HepG2 (cell line): Measurements from ENCODE around the gene MAP2K5. TPM values are rescaled to one million over a fixed set of nuclear protein-coding genes. Genes with fewer than 3 reads are reported as not detected.

Experiments used
- BORCS8-MEF2B ChIP-seq: sonication (generic); formaldehyde crosslinking; IDR thresholded peaks from 2 replicates; pipeline ENCODE4 v1.8.0; 2022; ENCODE audit warnings: mild to moderate bottlenecking, missing genetic modification reagents
- CEBPG ChIP-seq: IDR thresholded peaks from 2 replicates; pipeline ENCODE4 v1.6.1; 2016
- FOXA1 ChIP-seq, 2 experiments: fragments of 450-650 bp in 1 of 2; sonication (generic) in 1 of 2; formaldehyde crosslinking in 1 of 2; IDR thresholded peaks; 2 replicates each; pipeline versions ENCODE4 v1.4.0 to v1.6.1; 2016 to 2020; ENCODE audit warnings: missing genetic modification reagents in 1 of 2
- GABPB1 ChIP-seq: IDR thresholded peaks from 2 replicates; pipeline ENCODE4 v1.6.1; 2016; ENCODE audit warnings: mild to moderate bottlenecking, missing genetic modification reagents, moderate library complexity, missing compliant biosample characterization
- GATAD2A ChIP-seq: IDR thresholded peaks from 2 replicates; pipeline ENCODE4 v1.6.1; 2016
- HDAC1 ChIP-seq: sonication (generic); formaldehyde crosslinking; IDR thresholded peaks from 2 replicates; pipeline ENCODE4 v1.5.1; 2020; ENCODE audit warnings: mild to moderate bottlenecking, missing genetic modification reagents
- HOXA5 ChIP-seq: sonication (generic); formaldehyde crosslinking; IDR thresholded peaks from 2 replicates; pipeline ENCODE4 v1.4.0; 2020; ENCODE audit warnings: missing genetic modification reagents
- ISL2 ChIP-seq: sonication (generic); formaldehyde crosslinking; IDR thresholded peaks from 2 replicates; pipeline ENCODE4 v1.5.0; 2020; ENCODE audit warnings: missing genetic modification reagents
- MEIS2 ChIP-seq: sonication (generic); formaldehyde crosslinking; IDR thresholded peaks from 2 replicates; pipeline ENCODE4 v1.9.0; 2021; ENCODE audit warnings: mild to moderate bottlenecking, missing genetic modification reagents
- PAWR ChIP-seq: sonication (generic); formaldehyde crosslinking; IDR thresholded peaks from 2 replicates; pipeline ENCODE4 v1.4.0; 2020; ENCODE audit warnings: missing genetic modification reagents, mild to moderate bottlenecking, borderline replicate concordance
- PHF20 ChIP-seq: sonication (generic); formaldehyde crosslinking; IDR thresholded peaks from 2 replicates; pipeline ENCODE4 v1.5.0; 2020; ENCODE audit warnings: mild to moderate bottlenecking, missing genetic modification reagents
- PHF5A ChIP-seq: IDR thresholded peaks from one replicate; pipeline ENCODE4 v1.6.1; 2018; ENCODE audit warnings: low read depth, missing genetic modification reagents; ENCODE audit not compliant: unreplicated experiment
- POGZ ChIP-seq: sonication (generic); formaldehyde crosslinking; IDR thresholded peaks from 2 replicates; pipeline ENCODE4 v1.4.0; 2020; ENCODE audit warnings: mild to moderate bottlenecking, missing genetic modification reagents
- TSC22D2 ChIP-seq: sonication (generic); formaldehyde crosslinking; IDR thresholded peaks from 2 replicates; pipeline ENCODE4 v1.5.1; 2020; ENCODE audit warnings: missing genetic modification reagents, mild to moderate bottlenecking, borderline replicate concordance
- YEATS4 ChIP-seq: sonication (generic); formaldehyde crosslinking; IDR thresholded peaks from 2 replicates; pipeline ENCODE4 v1.4.0; 2020; ENCODE audit warnings: missing genetic modification reagents, borderline replicate concordance
- ZBTB7B ChIP-seq: sonication (generic); formaldehyde crosslinking; IDR thresholded peaks from 2 replicates; pipeline ENCODE4 v1.4.0; 2020; ENCODE audit warnings: missing genetic modification reagents
- ZC3H13 ChIP-seq: sonication (generic); formaldehyde crosslinking; IDR thresholded peaks from 2 replicates; pipeline ENCODE4 v1.8.1; 2023; ENCODE audit warnings: mild to moderate bottlenecking, missing genetic modification reagents, moderate library complexity
- ZFP82 ChIP-seq: sonication (generic); formaldehyde crosslinking; IDR thresholded peaks from 2 replicates; pipeline ENCODE4 v1.5.1; 2020; ENCODE audit warnings: mild to moderate bottlenecking, missing genetic modification reagents, borderline replicate concordance
- ZNF674 ChIP-seq: sonication (generic); formaldehyde crosslinking; IDR thresholded peaks from 2 replicates; pipeline ENCODE4 v1.5.0; 2020; ENCODE audit warnings: low read depth, mild to moderate bottlenecking, missing genetic modification reagents
- ZNF777 ChIP-seq: sonication (generic); formaldehyde crosslinking; IDR thresholded peaks from 2 replicates; pipeline ENCODE4 v1.4.0; 2020; ENCODE audit warnings: missing genetic modification reagents
- ZSCAN21 ChIP-seq: sonication (generic); formaldehyde crosslinking; IDR thresholded peaks from 2 replicates; pipeline ENCODE4 v1.8.0; 2022; ENCODE audit warnings: mild to moderate bottlenecking, missing genetic modification reagents, moderate library complexity, borderline replicate concordance
- polyA plus RNA-seq, 8 experiments: library from polyadenylated mRNA; depleted of rRNA in 3 of 8; stranded (reverse) in 7 of 8; unstranded in 1 of 8; fragments of >200 nt; fragmentation: Illumina TruSeq in 4 of 8; extraction: Trizol in 4 of 8; gene quantifications; 2 replicates each; pipeline versions ENCODE4 v1.2.1 to v1.2.3, GENCODE V29; 2011 to 2016; ENCODE audit warnings: low read depth in 4 of 8, missing spikeins in 1 of 8, mixed read lengths in 1 of 8; ENCODE audit not compliant: insufficient read depth in 1 of 8
- total RNA-seq, 5 experiments: library from RNA; depleted of rRNA; stranded (reverse); fragments of >200 nt; fragmentation: Illumina TruSeq; extraction: Trizol; gene quantifications; 2 replicates each; pipeline ENCODE4 v1.2.3, GENCODE V29; 2016; ENCODE audit warnings: low read depth in 1 of 5
- TF ChIP-seq, protein P1 (sequence below): sonication (generic); formaldehyde crosslinking; IDR thresholded peaks from 2 replicates; pipeline ENCODE4 v1.4.0; 2020; ENCODE audit warnings: mild to moderate bottlenecking, missing genetic modification reagents, borderline replicate concordance
- TF ChIP-seq, protein P2 (sequence below): sonication (generic); formaldehyde crosslinking; IDR thresholded peaks from 2 replicates; pipeline ENCODE4 v1.4.0; 2020; ENCODE audit warnings: mild to moderate bottlenecking, missing genetic modification reagents
- TF ChIP-seq, protein P3 (sequence below): sonication (generic); formaldehyde crosslinking; IDR thresholded peaks from 2 replicates; pipeline ENCODE4 v1.4.0; 2020; ENCODE audit warnings: missing genetic modification reagents
- TF ChIP-seq, protein P4 (sequence below): IDR thresholded peaks from 2 replicates; pipeline ENCODE4 v1.6.1; 2018; ENCODE audit warnings: missing genetic modification reagents

The MAP2K5 gene
- total and polyA plus RNA-seq, 2 of the 13 experiments (the other 11 are each of a cell fraction or from before 2014, with no cell fraction given), result 4.0 to 4.3 TPM

DNA sequence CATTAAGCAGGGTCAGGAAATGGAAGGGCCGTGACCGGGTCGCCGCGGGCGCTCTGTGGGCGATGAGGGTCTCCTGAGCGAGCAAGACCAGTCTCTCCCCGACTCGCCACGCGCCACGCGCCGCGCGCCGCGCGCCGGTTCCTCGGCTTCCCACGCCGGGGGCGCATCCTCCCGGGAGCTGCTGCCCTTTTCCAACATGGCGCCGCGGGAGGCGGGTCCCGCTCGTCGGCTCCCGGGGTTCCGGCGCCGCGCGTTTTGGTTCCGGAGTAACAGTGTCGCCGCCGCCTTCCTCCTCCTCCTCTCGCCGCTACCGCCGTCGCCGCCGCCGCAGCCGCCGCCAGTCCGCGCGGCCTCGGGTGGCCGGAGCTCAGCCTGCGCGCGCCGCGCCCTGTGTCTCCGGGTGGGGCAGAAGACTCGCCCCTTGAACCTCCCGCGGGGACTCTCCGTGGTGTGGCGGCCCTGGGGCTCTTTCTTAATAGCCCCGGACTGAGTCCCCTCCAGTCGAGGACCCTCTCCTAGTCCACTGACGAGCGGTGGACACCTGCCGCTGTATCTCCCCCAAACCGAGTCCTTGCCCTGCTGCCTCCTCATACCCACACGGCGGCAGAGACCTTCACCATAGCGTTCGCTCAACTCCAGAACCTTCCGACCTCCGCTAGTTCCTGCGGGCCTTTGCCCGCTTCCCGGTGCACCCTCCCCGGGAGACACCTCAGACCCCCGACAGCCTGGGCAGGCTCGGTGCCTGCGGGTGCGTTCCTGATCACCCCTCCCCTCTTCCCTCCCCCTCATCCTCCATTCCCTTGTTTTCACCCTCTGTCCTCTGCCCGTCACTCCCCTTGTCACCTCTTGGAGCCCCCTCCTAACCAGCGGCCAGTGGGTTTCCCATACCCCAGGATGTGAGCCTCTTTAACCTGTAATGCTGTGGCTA is at the start of gene MAP2K5 (continued):
- TF ChIP-seq PAWR (CRISPR knock-in tag) (0 out of 2 replicates have a peak, but pooled peaks have one; percentile 31), POGZ (CRISPR knock-in tag) (peak; percentile 62), TSC22D2 (CRISPR knock-in tag) (no peak), ZNF777 (CRISPR knock-in tag) (peak; percentile 69), GABPB1 (CRISPR knock-in tag) (peak; percentile 94), BORCS8-MEF2B (CRISPR knock-in tag) (peak; percentile 16; the same call in 1 of the 2 replicates), PHF20 (CRISPR knock-in tag) (peak; percentile 84), PHF5A (CRISPR knock-in tag) (no peak), ZFP82 (CRISPR knock-in tag) (peak; percentile 36; the same call in 1 of the 2 replicates), ZC3H13 (CRISPR knock-in tag) (no peak), HOXA5 (CRISPR knock-in tag) (no peak; the same call in none of the 2 replicates), ZNF674 (CRISPR knock-in tag) (no peak), ZBTB7B (CRISPR knock-in tag) (no peak), CEBPG (no peak), HDAC1 (CRISPR knock-in tag) (peak; percentile 60), FOXA1 (IDR thresholded peaks at IDR 0.05) (no peak), FOXA1 (CRISPR knock-in tag; IDR thresholded peaks at IDR 0.05) (no peak), ZSCAN21 (no peak; the same call in 1 of the 2 replicates), GATAD2A (CRISPR knock-in tag) (0 out of 2 replicates have a peak, but pooled peaks have one; percentile 7), YEATS4 (peak; percentile 60), ISL2 (CRISPR knock-in tag) (peak; percentile 57), MEIS2 (CRISPR knock-in tag) (0 out of 2 replicates have a peak, but pooled peaks have one; percentile 22)
- TF ChIP-seq, protein P1, sequence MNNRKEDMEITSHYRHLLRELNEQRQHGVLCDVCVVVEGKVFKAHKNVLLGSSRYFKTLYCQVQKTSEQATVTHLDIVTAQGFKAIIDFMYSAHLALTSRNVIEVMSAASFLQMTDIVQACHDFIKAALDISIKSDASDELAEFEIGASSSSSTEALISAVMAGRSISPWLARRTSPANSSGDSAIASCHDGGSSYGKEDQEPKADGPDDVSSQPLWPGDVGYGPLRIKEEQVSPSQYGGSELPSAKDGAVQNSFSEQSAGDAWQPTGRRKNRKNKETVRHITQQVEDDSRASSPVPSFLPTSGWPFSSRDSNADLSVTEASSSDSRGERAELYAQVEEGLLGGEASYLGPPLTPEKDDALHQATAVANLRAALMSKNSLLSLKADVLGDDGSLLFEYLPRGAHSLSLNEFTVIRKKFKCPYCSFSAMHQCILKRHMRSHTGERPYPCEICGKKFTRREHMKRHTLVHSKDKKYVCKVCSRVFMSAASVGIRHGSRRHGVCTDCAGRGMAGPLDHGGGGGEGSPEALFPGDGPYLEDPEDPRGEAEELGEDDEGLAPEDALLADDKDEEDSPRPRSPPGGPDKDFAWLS, result no peak
- TF ChIP-seq, protein P2, sequence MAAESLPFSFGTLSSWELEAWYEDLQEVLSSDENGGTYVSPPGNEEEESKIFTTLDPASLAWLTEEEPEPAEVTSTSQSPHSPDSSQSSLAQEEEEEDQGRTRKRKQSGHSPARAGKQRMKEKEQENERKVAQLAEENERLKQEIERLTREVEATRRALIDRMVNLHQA (CRISPR knock-in tag), result no peak
- TF ChIP-seq, protein P3, sequence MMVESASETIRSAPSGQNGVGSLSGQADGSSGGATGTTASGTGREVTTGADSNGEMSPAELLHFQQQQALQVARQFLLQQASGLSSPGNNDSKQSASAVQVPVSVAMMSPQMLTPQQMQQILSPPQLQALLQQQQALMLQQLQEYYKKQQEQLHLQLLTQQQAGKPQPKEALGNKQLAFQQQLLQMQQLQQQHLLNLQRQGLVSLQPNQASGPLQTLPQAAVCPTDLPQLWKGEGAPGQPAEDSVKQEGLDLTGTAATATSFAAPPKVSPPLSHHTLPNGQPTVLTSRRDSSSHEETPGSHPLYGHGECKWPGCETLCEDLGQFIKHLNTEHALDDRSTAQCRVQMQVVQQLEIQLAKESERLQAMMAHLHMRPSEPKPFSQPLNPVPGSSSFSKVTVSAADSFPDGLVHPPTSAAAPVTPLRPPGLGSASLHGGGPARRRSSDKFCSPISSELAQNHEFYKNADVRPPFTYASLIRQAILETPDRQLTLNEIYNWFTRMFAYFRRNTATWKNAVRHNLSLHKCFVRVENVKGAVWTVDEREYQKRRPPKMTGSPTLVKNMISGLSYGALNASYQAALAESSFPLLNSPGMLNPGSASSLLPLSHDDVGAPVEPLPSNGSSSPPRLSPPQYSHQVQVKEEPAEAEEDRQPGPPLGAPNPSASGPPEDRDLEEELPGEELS, result 0 out of 2 replicates have a peak, but pooled peaks have one; percentile 31
- TF ChIP-seq, protein P4, sequence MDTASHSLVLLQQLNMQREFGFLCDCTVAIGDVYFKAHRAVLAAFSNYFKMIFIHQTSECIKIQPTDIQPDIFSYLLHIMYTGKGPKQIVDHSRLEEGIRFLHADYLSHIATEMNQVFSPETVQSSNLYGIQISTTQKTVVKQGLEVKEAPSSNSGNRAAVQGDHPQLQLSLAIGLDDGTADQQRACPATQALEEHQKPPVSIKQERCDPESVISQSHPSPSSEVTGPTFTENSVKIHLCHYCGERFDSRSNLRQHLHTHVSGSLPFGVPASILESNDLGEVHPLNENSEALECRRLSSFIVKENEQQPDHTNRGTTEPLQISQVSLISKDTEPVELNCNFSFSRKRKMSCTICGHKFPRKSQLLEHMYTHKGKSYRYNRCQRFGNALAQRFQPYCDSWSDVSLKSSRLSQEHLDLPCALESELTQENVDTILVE (CRISPR knock-in tag), result 0 out of 2 replicates have a peak, but pooled peaks have one; percentile 53
